Spleen (tissue), 7 donors: ENCODE data around the gene TENM4.

Source experiments
- CTCF ChIP-seq, 11 experiments: fragments of 200-600 bp in 7 of 11; fragments of 450-650 bp in 4 of 11; sonication (generic) in 4 of 11; IDR thresholded peaks in 8 of 11; conservative IDR thresholded peaks in 3 of 11; 1 replicate in 7 of 11; 2 replicates in 4 of 11; pipeline versions ENCODE4 v1.4.0 to v1.8.0; 2016 to 2021; ENCODE audit warnings: antibody characterized with exemption in 11 of 11, inconsistent platforms in 4 of 11, mild to moderate bottlenecking in 1 of 11
- POLR2A ChIP-seq, 3 donors: fragments of 450-650 bp; IDR thresholded peaks; one replicate each; pipeline ENCODE4 v1.5.1; 2017; ENCODE audit warnings: antibody characterized with exemption in 3 of 3, mild to moderate bottlenecking in 1 of 3
- donor health status: DM: no; HTN: no; CAD: no; lungs with moderate emphysema.
- donor health status: DM: no; HTN: no; CAD: no.
- donor health status: DM: no; HTN: no; CAD: no.

DNA sequence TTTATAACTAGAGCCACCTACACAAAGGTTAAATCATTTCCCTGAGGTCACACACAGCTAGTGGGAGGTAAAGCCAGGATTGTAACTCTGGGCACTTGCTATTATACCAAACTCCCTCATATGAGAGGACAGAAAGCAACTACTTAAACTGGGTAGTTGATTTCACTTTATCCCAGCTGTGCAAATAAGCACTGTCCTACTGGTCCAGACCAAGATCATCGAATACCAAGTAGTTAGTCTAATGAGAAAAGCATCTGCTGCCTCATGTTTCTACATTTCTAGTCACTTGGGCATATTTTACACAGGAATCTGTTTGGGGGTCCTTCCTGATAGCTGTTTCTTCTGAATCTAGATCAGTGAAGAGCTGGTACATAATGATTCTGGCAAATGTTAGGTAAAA is 687.5 kb downstream of the TENM4 start:
- no peak for TF ChIP-seq CTCF (IDR thresholded peaks at IDR 0.05 in 8 of 11, conservative IDR thresholded peaks at IDR 0.05 in 3 of 11)
- TF ChIP-seq POLR2A (IDR thresholded peaks at IDR 0.05) = no peak
